GM21717 (cell line): Measurements from ENCODE around the gene RPP21.

ENCODE experiments used
- ATAC-seq: cut with Tn5 transposase; IDR thresholded peaks from one replicate; pipeline ENCODE4 v1.9.1; 2021; ENCODE audit warnings: mild to moderate bottlenecking, moderate library complexity; ENCODE audit not compliant: unreplicated experiment

Gene RPP21

DNA sequence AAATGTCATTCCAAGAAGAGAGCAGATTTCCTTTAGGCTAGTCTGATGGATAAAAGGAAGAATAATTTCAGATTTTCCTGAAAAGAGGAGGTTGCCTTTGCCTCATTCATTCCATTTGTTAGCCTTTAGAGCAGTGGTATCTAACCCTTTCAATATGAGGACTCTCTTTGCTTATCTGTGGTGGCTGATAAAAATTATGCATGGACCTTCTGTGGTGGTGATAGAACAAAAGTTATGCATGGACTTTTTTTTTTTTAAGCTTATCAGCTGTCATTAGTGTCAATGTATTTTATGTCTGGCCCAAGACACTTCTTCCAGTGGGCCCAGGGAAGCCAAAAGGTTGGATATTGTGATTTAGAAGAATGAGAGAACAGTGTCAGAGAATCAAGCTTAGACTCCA, 16.6 kb upstream of the RPP21 start:
- ATAC-seq, result no peak

DNA sequence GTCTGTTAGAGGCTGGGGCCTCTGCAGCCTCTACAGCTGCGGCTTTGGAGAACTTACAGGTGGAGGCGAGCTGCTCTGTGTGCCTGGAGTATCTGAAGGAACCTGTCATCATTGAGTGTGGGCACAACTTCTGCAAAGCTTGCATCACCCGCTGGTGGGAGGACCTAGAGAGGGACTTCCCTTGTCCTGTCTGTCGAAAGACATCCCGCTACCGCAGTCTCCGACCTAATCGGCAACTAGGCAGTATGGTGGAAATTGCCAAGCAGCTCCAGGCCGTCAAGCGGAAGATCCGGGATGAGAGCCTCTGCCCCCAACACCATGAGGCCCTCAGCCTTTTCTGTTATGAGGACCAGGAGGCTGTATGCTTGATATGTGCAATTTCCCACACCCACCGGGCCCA, 15.6 kb upstream of the RPP21 start:
- ATAC-seq, result no peak

DNA sequence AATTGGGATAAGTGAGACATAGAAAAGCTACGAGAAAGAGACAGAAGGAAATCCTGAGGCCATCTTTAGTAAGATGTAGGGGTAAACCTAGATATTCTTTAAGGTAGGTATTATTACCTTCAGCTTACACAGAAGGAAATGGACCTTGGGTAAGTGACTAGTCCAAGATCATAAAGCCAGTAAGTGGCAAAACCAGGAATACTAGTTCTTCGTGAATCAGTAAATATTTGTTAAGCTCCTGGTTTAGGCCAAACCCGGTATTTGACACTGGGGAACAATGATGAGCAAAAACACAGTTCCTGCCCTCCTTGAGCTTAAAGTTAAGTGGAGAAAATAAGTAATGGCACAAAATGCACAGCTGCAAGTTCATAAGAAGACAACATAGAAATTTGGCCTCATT, 13.0 kb upstream of the RPP21 start:
- no peak for ATAC-seq

DNA sequence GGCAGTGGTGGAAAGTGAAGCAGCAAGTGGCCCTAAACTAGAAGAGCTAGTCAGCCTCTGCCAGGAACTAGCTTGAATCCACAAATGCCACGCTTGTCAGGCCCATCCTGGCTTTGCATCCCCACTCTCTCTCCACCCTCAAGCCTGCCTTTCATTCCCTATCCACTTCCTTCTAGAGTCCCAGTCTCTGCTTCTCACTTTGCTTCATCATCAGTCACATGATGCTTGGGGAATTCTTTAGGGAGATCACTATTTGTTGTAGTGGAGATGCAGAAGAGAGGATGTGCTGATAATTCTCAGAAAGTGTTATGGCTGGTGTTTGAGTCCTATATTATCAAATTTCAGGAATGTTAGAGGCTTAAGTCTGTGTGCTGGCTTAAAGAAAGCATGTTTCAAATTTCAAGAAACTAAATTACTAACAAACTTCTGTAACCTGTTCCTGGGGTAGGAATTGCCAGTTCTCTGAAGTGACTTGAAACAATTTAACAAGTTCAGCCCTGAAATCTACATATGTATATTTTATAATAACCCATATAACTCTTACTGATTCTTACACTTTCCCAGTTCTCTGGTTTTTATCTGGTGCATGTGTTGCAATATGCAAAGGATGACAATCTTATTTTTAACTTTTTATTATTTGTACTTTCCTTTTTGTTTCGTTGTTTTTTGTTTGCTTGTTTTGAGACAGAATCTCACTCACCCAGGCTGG, 10.7 kb upstream of the RPP21 start:
- ATAC-seq, result no peak

DNA sequence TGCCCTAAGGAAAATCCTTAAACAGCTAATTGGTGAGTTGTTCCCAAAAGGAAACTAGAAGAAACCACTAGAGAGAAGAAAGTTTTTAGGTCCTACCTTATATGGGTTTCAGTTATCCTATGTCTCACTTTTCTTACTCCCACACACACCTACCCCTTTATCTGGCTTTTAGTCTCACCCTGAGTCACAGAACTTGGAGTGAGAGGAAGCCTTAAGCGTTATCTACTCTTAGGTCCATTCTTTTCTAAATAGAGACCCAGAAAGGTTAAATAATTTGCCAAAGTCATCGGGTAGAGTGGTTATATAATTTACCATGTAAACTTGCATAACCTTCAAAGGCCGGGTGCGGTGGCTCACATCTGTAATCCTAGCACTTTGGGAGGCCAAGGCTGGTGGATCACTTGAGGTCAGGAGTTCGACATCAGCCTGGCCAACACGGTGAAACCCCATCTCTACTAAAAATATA, 4.3 kb upstream of the RPP21 start:
- no peak for ATAC-seq

GRCh38 chr6:30341218-30341617, 3.7 kb upstream of the RPP21 start:
- no peak for ATAC-seq

GRCh38 chr6:30341728-30342127, 3.2 kb upstream of the RPP21 start:
- ATAC-seq, result no peak

DNA sequence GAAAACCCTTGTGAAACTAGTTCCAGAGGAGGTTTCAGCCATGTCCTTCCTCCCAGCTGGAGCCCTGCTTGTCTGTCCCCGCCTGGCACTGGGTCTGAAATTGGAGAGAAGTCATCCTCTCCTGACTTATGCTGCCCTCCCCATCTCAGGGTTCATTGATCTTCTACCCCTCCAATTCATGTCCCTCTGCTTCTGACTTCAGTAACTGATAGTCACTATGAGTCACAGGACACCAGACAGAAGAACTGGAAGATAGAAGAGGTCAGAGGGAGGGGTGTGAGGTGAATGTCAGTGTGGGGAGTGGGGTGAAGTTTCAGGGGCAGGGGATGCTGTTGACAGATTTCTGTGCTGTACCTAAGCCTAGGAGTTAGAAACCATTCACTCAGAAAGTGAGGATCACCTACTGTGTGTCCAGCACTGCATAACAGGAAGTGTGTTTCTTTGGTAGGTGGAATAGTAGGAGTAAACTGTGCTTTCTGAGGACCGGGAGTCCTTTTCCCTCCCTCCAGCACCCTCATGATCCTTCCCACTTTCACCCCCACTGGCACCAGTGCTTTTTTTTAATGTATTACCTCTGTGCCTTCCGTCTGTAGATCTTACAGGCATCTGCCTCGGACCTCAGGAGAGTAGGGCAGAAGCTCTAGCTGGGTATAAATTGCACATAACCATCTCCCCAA, 627 bp upstream of the RPP21 start:
- no peak for ATAC-seq

DNA sequence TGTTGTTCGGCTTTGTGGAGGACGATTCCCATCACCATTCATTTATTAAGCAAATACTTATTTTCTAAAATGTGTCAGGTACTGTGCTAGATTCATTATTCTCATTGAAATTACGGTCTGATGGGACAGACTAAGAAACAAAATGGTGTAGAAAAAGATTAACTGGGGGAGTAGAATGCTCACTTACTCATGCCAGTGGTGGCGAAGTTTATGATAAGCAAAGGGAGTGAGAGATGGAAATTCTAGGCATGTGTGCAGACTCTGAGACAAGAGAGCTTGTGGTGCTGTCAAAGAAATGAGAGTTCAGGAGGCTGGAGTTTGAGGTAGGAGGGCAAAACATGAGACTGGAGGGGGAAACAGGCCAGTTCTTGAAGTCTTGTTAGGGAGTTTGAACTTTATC, 896 bp downstream of the RPP21 start:
- no peak for ATAC-seq

DNA sequence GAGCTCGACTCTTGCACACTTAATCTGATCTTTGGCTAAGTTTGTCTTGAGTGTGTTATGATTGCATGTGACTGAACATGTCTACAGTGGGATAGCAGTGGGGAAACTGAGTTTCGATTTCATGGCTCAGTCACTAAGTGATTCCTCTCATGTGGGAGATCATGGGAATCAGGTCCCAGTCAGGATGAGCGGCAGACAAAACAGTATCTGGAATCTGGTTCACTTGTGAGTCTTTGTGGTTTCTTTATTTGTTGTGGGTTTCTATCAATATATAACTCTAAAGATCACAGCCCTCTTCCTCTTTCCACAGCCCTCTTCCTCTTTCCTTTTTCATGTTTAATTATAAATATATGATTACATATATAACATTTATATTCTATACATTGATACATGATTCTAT, 4.0 kb downstream of the RPP21 start:
- no peak for ATAC-seq

- ATAC-seq, result no peak
These were observed 4.6 kb downstream of the RPP21 start for GRCh38 chr6:30349421-30350177.

- no peak for ATAC-seq
These were observed 5.6 kb downstream of the RPP21 start for GRCh38 chr6:30350524-30350923.

DNA sequence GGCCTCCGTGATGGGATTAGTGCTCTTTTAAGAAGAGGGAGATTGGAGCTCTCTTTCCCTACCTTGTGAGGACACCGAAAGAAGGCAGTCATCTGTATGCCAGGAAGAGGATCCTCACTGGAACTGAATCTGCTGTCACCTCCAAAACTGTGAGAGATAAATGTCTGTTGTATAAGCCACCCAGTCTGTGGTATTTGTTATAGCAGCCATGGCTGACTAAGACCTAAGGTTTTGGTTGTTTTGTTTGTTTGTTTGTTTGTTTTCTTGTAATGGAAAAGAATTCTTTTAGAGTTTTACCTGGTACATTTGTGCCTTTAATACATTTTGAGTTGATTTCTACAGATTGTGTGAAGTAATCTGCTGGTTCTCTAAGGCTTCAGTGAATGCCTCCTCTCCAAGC, 7.6 kb downstream of the RPP21 start:
- ATAC-seq, result no peak

DNA sequence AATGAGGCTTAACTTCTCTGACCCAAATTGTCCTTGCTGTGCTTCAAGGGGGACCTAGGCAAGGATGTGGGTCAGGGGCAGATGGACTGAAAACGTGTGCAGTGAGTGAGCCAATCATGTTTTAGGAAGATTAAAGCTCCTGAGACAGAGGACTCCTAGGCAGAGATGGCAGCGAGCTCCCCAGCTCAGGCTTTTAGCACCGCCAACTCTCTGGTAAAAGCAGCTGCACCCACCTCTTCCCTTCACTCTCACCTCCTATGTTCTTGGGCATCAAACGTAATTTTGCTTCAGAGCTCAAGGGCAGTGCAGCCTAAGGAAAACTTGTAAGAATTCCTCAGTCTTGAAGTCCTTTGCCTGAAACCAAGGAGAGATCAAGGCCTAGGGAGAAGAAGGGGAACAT, 10.3 kb downstream of the RPP21 start:
- no peak for ATAC-seq

GRCh38 chr6:30356536-30356935, 11.6 kb downstream of the RPP21 start:
- no peak for ATAC-seq

DNA sequence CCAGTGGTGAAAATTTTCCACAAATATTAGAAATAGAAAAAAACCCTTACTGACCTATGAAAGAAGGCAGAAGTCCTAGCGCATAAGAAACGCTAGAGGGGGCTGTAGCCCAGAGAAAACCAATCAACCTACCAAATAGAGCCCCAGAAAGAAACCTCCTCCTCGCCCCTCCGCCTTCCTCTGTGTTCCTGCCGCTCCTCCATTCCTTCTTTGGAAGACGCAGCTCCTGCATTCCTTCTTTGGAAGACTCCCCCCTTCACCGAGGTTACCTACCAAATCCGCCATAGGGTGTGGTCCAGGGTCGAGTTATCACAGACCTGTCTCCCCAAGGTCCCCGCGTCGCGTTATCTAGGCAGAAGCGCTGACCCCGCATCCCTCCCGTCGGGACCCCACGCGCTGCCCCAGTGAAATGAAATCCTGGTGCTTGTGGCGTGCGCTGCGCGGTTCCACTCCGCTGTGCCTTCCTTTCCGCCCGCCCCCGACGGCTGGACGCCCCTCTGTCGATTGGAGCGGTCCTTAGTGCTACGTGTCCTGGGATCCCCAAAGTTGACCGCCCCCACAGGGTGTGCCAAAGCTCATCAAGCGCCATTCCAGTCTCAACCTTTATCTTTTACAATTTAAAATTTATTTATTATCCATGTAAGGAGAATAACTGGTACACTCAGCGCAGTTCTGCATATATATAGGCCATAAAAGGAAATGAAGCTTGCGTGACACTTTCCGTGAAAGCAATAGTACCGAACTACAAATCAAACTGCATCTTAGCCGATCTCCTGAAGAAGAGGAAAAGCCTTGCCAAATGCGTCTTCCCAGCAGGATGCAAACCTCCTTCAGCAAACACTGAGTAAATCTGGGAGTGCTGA, 13.0 kb downstream of the RPP21 start:
- no peak for ATAC-seq

- ATAC-seq, result no peak
These were observed 14.3 kb downstream of the RPP21 start for GRCh38 chr6:30359276-30359675.

DNA sequence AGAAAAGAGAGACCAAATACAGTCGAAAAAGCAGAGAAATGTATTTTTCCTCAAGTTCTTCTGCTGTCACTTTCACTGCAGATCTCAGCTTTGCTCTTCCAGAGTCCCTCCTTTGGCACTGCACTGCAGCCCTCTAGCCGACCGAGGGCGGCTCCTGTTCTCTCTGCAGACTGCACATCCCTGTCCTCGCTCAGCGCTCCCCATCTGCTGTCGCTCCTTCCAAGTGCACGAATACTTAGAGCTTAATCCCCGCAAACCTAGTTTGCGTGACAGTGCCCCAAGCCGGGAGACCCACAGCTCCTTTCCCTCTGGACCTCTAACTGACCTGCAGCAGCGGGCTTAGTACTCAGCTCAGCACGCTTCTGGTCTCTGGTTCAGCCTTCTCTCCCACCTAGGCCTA, 15.2 kb downstream of the RPP21 start:
- no peak for ATAC-seq

DNA sequence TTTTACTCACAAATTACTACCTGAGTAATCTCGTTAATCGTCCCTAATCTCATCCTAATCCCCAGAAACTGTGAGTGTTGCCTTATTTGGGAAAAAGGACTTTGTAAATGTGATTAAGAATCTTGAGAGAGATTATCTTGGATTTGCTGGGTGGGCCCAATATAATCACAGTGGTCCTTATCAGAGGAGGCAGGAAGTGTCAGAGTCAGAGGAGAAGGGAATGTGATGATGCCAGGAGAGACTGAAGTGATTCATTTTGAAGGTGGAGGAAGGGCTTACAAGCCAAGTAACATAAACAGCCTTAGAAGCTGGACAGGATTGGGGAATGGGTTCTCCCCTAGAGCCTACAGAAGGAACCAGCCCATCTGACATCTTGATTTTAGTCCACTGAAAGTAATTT, 16.7 kb downstream of the RPP21 start:
- no peak for ATAC-seq

GRCh38 chr6:30363459-30363858, 18.5 kb downstream of the RPP21 start:
- no peak for ATAC-seq

DNA sequence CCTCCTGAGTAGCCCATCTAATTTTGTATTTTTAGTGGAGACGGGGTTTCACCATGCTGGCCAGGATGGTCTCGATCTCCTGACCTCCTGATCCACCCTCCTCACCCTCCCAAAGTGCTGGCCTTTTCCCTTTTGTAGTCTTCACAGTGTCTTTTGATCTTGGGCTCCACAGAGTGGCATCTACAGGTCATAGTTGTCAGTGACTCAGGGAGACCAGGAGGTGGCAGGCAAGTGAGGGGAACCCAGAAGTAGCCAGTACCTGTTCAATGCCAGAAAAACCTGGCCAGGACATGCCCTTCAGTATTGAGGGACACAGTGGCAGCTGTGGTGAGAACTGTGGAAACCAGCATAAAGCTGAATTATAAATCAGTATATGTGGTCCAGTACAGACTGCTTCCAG, 19.6 kb downstream of the RPP21 start:
- no peak for ATAC-seq
